Motor neuron (in vitro differentiated cells): Measurements from ENCODE around the gene KCNN3. TPM values are rescaled to one million over a fixed set of nuclear protein-coding genes. Genes with fewer than 3 reads are reported as not detected.

Experiments used
- ATAC-seq, 8 experiments: fragments of 200-7000 bp; cut with Tn5 transposase; replicated peaks in 6 of 8; 2 replicates each; pipeline ENCODE4 v1.8.0; 2021; ENCODE audit warnings: mild to moderate bottlenecking in 8 of 8, moderate library complexity in 8 of 8
- H3K27ac ChIP-seq, 2 donors: fragments of 250-450 bp; sonication (Bioruptor Pico); 2 replicates each; pipeline ENCODE4 v1.9.0; 2021; ENCODE audit warnings: antibody characterized with exemption in 2 of 2, mild to moderate bottlenecking in 2 of 2, moderate library complexity in 1 of 2
- H3K4me1 ChIP-seq, 2 donors: fragments of 250-450 bp; sonication (Bioruptor Pico); replicated peaks in 1 of 2; 2 replicates each; pipeline ENCODE4 v1.6.1; 2021; ENCODE audit warnings: antibody characterized with exemption in 2 of 2, mild to moderate bottlenecking in 2 of 2, moderate library complexity in 1 of 2
- H3K4me3 ChIP-seq, 5 donors: fragments of 250-450 bp; sonication (Bioruptor Pico); 2 replicates each; pipeline ENCODE4 v1.9.0; 2021; ENCODE audit warnings: antibody characterized with exemption in 5 of 5, mild to moderate bottlenecking in 5 of 5, moderate library complexity in 4 of 5
- whole genome bisulfite sequencing, 10 experiments: fragments of 450-650 bp; shearing (Covaris generic); methylation state at CpG; one replicate each; pipeline ENCODE4 v1.0.0; 2022; 5-methylcytosine and 5-hydroxymethylcytosine counted together
- in situ Hi-C, 9 experiments: fragments of 400-800 bp; cut with MboI; loops; one replicate each; pipeline ENCODE4 v1.15.0; 2021; ENCODE audit warnings: low sequenced_read_pairs in 9 of 9, low pct_unique_long_range_greater_than_20kb in 2 of 9; ENCODE audit not compliant: unreplicated experiment in 9 of 9
- total RNA-seq, 8 experiments: library from RNA; unstranded; fragments of 300-600 nt; gene quantifications; 2 replicates each; pipeline versions ENCODE4 v1.2.3 to v1.2.4, GENCODE V29; 2022

KCNN3 gene
- total RNA-seq, 8 experiments from 2014 or later, result 0.50 to 16.1 (median 1.5) TPM

GRCh38 chr1:154802336-154802969, 67.6 kb downstream of the KCNN3 start:
- in situ Hi-C loops, result loop anchor here in 1 of 9 experiments (25.0 kb wide), 1 partner anchor 110 kb away; no protein-coding TSS in a partner anchor
- H3K4me3 ChIP-seq, result no peak overlapping the region
- 20 to 100% (median 86%) methylated on average over 1 to 2 of the region's 2 CpGs; no CpG with 5 or more reads in 5 of the 10 experiments for WGBS, 10 experiments
- no peak overlapping the region for H3K27ac ChIP-seq
- H3K4me1 ChIP-seq, result peaks cover 17 to 47% of the 10 kb centered on the region in 2 donors
- peak in 2 of 8 experiments; percentile 37 to 47 for ATAC-seq

DNA sequence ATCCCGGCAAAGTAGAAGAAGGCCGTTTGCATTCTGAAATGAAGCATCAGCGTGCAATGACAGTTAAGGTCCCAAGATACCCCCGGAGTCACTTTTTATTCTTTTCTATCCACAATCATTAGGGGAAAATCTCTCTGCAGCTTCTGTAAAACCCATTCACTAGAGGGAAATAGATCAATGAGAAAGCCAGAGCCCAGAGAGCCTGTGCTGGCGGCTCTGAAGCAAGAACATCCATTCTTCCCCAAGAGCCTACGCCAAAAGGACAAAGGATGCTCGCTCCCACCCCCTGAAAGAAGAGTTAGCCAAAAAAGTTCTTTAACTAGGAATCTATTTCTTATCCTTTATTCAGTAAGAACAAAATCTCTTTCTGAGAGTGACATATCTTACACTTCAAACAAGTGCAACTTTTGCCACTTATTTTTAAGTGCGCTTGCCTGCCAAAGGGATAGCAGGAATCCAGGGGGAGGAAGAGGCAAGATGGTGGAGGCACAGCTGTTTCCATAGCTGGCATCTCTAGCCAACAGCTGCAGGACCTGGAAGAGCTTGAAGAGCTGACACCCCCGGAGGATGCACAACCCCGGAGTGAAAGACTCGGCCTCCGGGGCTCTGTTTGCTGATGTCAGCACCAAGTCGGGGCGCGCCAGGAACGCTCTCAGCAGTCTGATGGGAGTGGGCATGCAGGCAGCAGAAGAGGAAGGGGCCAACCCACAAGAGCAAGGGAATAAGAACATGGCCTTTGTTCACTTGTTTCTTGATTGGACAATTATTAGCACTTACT, 68.7 kb downstream of the KCNN3 start:
- ATAC-seq, result no peak
- in situ Hi-C loops, result loop anchor here in 1 of 9 experiments (25.0 kb wide), 1 partner anchor 111 kb away; no protein-coding TSS in a partner anchor
- Histone ChIP-seq H3K4me3 (no peak overlapping the region), H3K27ac (no peak overlapping the region), H3K4me1 (peaks cover 8 to 37% of the 10 kb centered on the region in 2 donors)
- 54 to 91% (median 82%) methylated on average over 3 to 15 of the region's 16 CpGs; no CpG with 5 or more reads in 1 of the 10 experiments for WGBS, 10 experiments

DNA sequence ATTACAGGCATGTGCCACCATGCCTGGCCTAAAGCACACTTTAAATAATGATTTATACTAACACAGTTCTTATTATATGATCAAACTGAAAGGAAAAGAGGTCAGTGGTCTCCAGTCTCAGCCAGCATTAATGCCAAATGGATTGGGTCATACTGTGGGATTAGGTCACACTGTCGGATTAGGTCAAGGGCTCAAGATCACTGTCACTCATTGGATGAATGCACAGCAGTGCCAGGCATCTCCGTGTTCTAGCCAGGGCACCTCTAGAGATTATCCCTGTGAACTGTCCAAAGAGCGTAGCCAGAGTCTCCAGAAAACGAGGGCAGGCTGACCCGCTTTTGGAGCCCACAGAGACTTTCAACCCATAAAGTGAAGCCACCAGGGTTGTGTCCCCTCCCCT, 70.9 kb downstream of the KCNN3 start:
- WGBS, 10 experiments, result 57 to 86% (median 77%) methylated on average over 1 to 4 of the region's 5 CpGs; no CpG with 5 or more reads in 7 of the 10 experiments
- Histone ChIP-seq H3K4me1 (peaks cover 4 to 26% of the 10 kb centered on the region in 2 donors), H3K4me3 (no peak overlapping the region), H3K27ac (no peak overlapping the region)
- in situ Hi-C loops, result no loop called here
- no peak for ATAC-seq

GRCh38 chr1:154798645-154799044, 71.4 kb downstream of the KCNN3 start:
- Histone ChIP-seq H3K27ac (no peak overlapping the region), H3K4me3 (no peak overlapping the region), H3K4me1 (peaks cover 4 to 23% of the 10 kb centered on the region in 2 donors)
- WGBS, 10 experiments, result 17 to 56% (median 30%) methylated on average over 1 of the region's 1 CpG; no CpG with 5 or more reads in 5 of the 10 experiments
- in situ Hi-C loops, result no loop called here
- no peak for ATAC-seq

DNA sequence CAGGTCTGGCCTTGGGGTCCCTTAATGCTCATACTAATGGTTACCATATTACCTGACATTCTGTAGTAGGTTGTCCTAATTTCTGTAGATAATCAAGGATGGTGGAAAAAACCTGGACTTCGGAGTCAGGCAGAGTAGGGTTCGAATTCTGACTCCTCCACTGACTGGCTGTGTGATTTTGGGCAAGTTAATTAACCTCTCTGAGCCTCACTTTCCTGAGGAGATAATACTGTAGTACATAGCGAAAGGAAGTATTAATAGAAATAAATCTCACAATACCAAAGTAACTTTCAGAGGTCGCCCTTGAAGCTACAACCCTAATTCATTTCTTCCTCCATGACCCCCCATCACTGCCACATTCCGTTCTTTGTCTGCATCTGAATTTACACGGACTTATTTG, 72.9 kb downstream of the KCNN3 start:
- in situ Hi-C loops, result no loop called here

GRCh38 chr1:154796303-154796892, 73.7 kb downstream of the KCNN3 start:
- ATAC-seq, result peak in 2 of 8 experiments; percentile 7 to 50
- Histone ChIP-seq H3K4me1 (peaks cover 4 to 11% of the 10 kb centered on the region in 2 donors), H3K4me3 (no peak overlapping the region), H3K27ac (no peak overlapping the region)
- in situ Hi-C loops, result no loop called here
- WGBS, 10 experiments, result 50 to 94% (median 81%) methylated on average over 2 to 14 of the region's 15 CpGs; no CpG with 5 or more reads in 2 of the 10 experiments

More for the DNA sequence above, 72.9 kb downstream of the KCNN3 start:
- Histone ChIP-seq H3K27ac (no peak overlapping the region), H3K4me1 (peaks cover 4 to 15% of the 10 kb centered on the region in 2 donors), H3K4me3 (no peak overlapping the region)
- no peak for ATAC-seq
- 34 to 83% (median 69%) methylated on average over 2 to 6 of the region's 6 CpGs; no CpG with 5 or more reads in 2 of the 10 experiments for WGBS, 10 experiments

GRCh38 chr1:154794608-154795007, 75.5 kb downstream of the KCNN3 start:
- H3K4me3 ChIP-seq, result no peak overlapping the region
- H3K27ac ChIP-seq, result no peak overlapping the region
- peaks cover 0 to 3% of the 10 kb centered on the region in 2 donors for H3K4me1 ChIP-seq
- in situ Hi-C loops, result no loop called here
- WGBS, 10 experiments, result 0 to 83% (median 45%) methylated on average over 1 to 3 of the region's 3 CpGs; no CpG with 5 or more reads in 3 of the 10 experiments
- no peak for ATAC-seq

DNA sequence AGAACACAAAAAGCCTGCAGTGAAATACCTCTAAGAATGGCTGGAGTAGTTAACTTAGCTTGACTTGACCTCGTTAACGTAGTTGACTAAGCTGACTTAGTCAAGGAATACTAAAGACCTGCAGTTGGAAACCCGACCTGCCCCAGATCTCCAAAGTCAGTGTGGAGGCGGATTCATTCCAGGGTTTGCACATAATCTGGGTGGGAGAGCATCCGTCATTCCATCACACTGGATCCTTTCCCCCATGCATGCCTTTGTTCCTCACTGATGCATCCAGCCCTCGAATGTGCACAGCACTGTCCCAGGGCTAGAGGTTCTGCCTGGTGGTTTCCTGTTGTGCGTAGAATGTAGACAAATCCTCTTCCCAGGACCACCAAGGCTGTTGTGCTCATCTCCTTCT, 76.4 kb downstream of the KCNN3 start:
- WGBS, 10 experiments, result 7 to 100% (median 76%) methylated on average over 1 to 7 of the region's 7 CpGs; no CpG with 5 or more reads in 2 of the 10 experiments
- H3K4me3 ChIP-seq, result no peak overlapping the region
- in situ Hi-C loops, result no loop called here
- no peak overlapping the region for H3K27ac ChIP-seq
- H3K4me1 ChIP-seq, result peaks cover 0 to 3% of the 10 kb centered on the region in 2 donors
- peak in 2 of 8 experiments; percentile 60 to 61 for ATAC-seq

DNA sequence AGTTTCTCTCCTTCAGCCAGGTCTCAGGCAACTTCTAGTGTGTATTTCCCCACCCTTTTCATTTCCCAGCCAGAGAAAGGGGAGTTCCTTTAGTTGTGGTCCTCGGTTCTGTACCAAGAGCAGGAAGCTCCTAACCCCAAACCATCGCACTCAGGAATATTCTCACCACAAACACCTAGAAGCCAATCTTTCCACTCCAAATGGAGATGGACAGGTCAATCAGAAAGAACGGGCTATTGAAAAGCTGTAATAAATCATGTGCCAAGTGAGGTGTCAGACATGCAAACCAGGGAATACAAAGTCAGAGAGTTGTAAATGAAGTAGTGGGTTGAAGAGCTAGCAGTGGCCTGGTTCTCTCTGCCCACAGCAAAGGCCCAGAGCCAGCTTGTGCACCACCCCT, 77.2 kb downstream of the KCNN3 start:
- in situ Hi-C loops, result no loop called here
- WGBS, 10 experiments, result 11 to 83% (median 50%) methylated on average over 1 to 3 of the region's 3 CpGs; no CpG with 5 or more reads in 1 of the 10 experiments
- Histone ChIP-seq H3K4me1 (peaks cover 4 to 10% of the 10 kb centered on the region in 2 donors), H3K4me3 (no peak overlapping the region), H3K27ac (no peak overlapping the region)
- no peak for ATAC-seq

- Histone ChIP-seq H3K4me1 (peaks cover 17 to 24% of the 10 kb centered on the region in 2 donors), H3K27ac (no peak overlapping the region), H3K4me3 (no peak overlapping the region)
- WGBS, 10 experiments, result 41 to 86% (median 70%) methylated on average over 2 to 12 of the region's 13 CpGs
- in situ Hi-C loops, result no loop called here
- peak in 1 of 8 experiments; percentile 16 for ATAC-seq
These were observed 78.6 kb downstream of the KCNN3 start for GRCh38 chr1:154791292-154792166.

GRCh38 chr1:154788886-154789285, 81.2 kb downstream of the KCNN3 start:
- no peak overlapping the region for H3K27ac ChIP-seq
- no peak overlapping the region for H3K4me3 ChIP-seq
- in situ Hi-C loops, result no loop called here
- ATAC-seq, result no peak
- H3K4me1 ChIP-seq, result peaks cover 24 to 28% of the 10 kb centered on the region in 2 donors
- 18 to 100% (median 81%) methylated on average over 2 to 10 of the region's 10 CpGs; no CpG with 5 or more reads in 1 of the 10 experiments for WGBS, 10 experiments
